GM12865 (cell line): Measurements from ENCODE around the gene CEP55.
A peak's percentile ranks its signal among the peaks of the same experiment; 100 is the strongest.

Experiments
- DNase-seq: peaks from one replicate; pipeline ENCODE4 v3.0.0; 2010; ENCODE audit warnings: low read depth
- H3K4me3 ChIP-seq: 2 replicates; pipeline ENCODE4 v1.5.1; 2011; ENCODE audit warnings: mild to moderate bottlenecking, low read depth, low read length, control low read depth
- CTCF ChIP-seq: IDR thresholded peaks from 2 replicates; pipeline ENCODE4 v1.5.1; 2011; ENCODE audit warnings: low read length, control low read depth, low read depth, inconsistent platforms; ENCODE audit not compliant: insufficient read depth; ENCODE audit errors: missing control alignments

Gene CEP55

GRCh38 chr10:93491602-93492121, 4.8 kb upstream of the CEP55 start:
- no peak overlapping the region for H3K4me3 ChIP-seq
- TF ChIP-seq CTCF, result no peak
- DNase-seq, result no peak

GRCh38 chr10:93493162-93493561, 3.2 kb upstream of the CEP55 start:
- no peak for DNase-seq
- TF ChIP-seq CTCF, result no peak
- H3K4me3 ChIP-seq, result no peak overlapping the region

GRCh38 chr10:93494494-93494893, 1.9 kb upstream of the CEP55 start:
- TF ChIP-seq CTCF, result no peak
- no peak for DNase-seq
- no peak overlapping the region for H3K4me3 ChIP-seq

GRCh38 chr10:93495654-93496321, 624 bp upstream of the CEP55 start:
- H3K4me3 ChIP-seq, result peak overlapping the region; percentile 81
- TF ChIP-seq CTCF, result no peak
- DNase-seq, result peak; percentile 24

GRCh38 chr10:93498166-93498565, 1.8 kb downstream of the CEP55 start:
- no peak for TF ChIP-seq CTCF
- peak; percentile 41 for DNase-seq
- H3K4me3 ChIP-seq, result peak overlapping the region; percentile 76

GRCh38 chr10:93501650-93502049, 5.2 kb downstream of the CEP55 start:
- no peak for DNase-seq
- H3K4me3 ChIP-seq, result no peak overlapping the region
- no peak for TF ChIP-seq CTCF

GRCh38 chr10:93503075-93503474, 6.7 kb downstream of the CEP55 start:
- no peak for TF ChIP-seq CTCF
- H3K4me3 ChIP-seq, result peak overlapping the region; percentile 44
- DNase-seq, result peak; percentile 83
